ENCODE results near the gene CHST5.

DNA sequence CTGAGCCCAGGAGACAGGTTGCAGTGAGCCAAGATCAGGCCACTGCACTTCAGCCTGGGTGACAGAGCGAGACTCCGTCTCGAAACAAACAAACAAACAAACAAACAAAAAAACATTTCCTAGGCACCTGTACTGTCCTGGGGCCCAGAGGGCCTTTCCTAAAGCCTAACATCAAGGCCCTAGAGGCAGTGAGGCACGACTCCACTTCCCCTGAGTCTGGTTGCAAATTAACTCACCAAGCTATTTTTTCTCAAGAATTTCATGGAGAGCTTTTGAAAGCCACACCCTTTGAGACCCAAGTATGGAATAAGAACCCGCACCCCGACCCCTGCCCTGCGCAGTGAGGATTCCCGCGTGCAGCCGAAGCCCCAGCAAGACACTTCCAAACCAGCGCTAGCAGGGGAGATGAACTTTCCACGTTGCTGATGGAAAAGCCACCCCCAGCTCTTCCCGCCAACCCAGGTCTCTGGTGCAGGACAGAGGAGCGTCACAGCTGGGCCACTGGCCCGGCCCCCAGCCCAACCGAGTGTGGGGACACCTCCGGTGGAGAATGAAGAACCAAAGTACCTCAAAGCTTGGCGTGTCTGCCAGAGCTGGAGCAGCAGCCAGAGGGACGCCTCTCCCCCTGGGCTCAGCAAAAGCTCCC, 1.2 kb downstream of the CHST5 start:
- TF ChIP-seq, protein P1, sequence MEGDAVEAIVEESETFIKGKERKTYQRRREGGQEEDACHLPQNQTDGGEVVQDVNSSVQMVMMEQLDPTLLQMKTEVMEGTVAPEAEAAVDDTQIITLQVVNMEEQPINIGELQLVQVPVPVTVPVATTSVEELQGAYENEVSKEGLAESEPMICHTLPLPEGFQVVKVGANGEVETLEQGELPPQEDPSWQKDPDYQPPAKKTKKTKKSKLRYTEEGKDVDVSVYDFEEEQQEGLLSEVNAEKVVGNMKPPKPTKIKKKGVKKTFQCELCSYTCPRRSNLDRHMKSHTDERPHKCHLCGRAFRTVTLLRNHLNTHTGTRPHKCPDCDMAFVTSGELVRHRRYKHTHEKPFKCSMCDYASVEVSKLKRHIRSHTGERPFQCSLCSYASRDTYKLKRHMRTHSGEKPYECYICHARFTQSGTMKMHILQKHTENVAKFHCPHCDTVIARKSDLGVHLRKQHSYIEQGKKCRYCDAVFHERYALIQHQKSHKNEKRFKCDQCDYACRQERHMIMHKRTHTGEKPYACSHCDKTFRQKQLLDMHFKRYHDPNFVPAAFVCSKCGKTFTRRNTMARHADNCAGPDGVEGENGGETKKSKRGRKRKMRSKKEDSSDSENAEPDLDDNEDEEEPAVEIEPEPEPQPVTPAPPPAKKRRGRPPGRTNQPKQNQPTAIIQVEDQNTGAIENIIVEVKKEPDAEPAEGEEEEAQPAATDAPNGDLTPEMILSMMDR (conservative IDR thresholded peaks at IDR 0.05; ENCODE audit: low read depth in 2 of 2) = no peak
- TF ChIP-seq, protein P2, sequence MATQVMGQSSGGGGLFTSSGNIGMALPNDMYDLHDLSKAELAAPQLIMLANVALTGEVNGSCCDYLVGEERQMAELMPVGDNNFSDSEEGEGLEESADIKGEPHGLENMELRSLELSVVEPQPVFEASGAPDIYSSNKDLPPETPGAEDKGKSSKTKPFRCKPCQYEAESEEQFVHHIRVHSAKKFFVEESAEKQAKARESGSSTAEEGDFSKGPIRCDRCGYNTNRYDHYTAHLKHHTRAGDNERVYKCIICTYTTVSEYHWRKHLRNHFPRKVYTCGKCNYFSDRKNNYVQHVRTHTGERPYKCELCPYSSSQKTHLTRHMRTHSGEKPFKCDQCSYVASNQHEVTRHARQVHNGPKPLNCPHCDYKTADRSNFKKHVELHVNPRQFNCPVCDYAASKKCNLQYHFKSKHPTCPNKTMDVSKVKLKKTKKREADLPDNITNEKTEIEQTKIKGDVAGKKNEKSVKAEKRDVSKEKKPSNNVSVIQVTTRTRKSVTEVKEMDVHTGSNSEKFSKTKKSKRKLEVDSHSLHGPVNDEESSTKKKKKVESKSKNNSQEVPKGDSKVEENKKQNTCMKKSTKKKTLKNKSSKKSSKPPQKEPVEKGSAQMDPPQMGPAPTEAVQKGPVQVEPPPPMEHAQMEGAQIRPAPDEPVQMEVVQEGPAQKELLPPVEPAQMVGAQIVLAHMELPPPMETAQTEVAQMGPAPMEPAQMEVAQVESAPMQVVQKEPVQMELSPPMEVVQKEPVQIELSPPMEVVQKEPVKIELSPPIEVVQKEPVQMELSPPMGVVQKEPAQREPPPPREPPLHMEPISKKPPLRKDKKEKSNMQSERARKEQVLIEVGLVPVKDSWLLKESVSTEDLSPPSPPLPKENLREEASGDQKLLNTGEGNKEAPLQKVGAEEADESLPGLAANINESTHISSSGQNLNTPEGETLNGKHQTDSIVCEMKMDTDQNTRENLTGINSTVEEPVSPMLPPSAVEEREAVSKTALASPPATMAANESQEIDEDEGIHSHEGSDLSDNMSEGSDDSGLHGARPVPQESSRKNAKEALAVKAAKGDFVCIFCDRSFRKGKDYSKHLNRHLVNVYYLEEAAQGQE (IDR thresholded peaks at IDR 0.05; ENCODE audit: unreplicated experiment) = no peak
- TF ChIP-seq EZH2 (IDR thresholded peaks at IDR 0.05; ENCODE audit: low read depth, unreplicated experiment) = no peak
- TF ChIP-seq, protein P3, sequence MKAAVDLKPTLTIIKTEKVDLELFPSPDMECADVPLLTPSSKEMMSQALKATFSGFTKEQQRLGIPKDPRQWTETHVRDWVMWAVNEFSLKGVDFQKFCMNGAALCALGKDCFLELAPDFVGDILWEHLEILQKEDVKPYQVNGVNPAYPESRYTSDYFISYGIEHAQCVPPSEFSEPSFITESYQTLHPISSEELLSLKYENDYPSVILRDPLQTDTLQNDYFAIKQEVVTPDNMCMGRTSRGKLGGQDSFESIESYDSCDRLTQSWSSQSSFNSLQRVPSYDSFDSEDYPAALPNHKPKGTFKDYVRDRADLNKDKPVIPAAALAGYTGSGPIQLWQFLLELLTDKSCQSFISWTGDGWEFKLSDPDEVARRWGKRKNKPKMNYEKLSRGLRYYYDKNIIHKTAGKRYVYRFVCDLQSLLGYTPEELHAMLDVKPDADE (IDR thresholded peaks at IDR 0.05) = no peak
- no peak for TF ChIP-seq EZH2phosphoT487 (IDR thresholded peaks at IDR 0.05; ENCODE audit: unreplicated experiment)
- TF ChIP-seq POLR2AphosphoS5 (IDR thresholded peaks at IDR 0.05; ENCODE audit: low read depth) = no peak

Measured in GM23338 (cell line).